HFF-Myc (cell line): ENCODE data around the gene LRP8.
A peak's percentile ranks its signal among the peaks of the same experiment; 100 is the strongest.

Source experiments
- DNase-seq: peaks from one replicate; pipeline ENCODE4 v3.0.0-alpha.2; 2011; ENCODE audit warnings: low read depth; ENCODE audit errors: extremely low read depth
- H3K4me3 ChIP-seq: replicated peaks from 2 replicates; pipeline ENCODE4 v1.5.1; 2011; ENCODE audit warnings: low read depth, mild to moderate bottlenecking, control low read depth, low read length
- TF ChIP-seq, protein P1 (sequence below): IDR thresholded peaks from 2 replicates; pipeline ENCODE4 v1.5.1; 2012; ENCODE audit warnings: mild to moderate bottlenecking, low read depth, low read length, control low read depth; ENCODE audit errors: missing control alignments

Gene LRP8

DNA sequence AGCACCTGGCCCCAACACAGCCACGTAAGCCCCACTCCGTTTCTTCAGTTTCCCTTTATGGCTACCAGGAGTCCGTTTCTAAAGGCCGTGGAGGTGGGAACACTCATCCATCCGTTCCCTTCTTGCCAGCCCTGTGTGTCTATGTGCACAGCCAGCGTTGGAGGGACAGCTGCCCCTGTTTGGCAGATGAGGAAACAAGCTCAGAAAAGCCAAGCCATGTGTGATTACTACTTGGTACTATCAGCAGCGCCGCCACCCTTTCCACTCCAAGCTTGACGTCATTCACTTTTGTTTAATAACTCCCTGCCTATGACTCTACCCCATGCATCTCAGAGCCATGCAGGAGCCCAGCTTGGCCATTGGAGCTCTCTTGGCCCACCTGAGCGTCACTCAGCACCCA, 3.5 kb downstream of the LRP8 start:
- no peak overlapping the region for H3K4me3 ChIP-seq
- no peak for DNase-seq
- TF ChIP-seq, protein P1, sequence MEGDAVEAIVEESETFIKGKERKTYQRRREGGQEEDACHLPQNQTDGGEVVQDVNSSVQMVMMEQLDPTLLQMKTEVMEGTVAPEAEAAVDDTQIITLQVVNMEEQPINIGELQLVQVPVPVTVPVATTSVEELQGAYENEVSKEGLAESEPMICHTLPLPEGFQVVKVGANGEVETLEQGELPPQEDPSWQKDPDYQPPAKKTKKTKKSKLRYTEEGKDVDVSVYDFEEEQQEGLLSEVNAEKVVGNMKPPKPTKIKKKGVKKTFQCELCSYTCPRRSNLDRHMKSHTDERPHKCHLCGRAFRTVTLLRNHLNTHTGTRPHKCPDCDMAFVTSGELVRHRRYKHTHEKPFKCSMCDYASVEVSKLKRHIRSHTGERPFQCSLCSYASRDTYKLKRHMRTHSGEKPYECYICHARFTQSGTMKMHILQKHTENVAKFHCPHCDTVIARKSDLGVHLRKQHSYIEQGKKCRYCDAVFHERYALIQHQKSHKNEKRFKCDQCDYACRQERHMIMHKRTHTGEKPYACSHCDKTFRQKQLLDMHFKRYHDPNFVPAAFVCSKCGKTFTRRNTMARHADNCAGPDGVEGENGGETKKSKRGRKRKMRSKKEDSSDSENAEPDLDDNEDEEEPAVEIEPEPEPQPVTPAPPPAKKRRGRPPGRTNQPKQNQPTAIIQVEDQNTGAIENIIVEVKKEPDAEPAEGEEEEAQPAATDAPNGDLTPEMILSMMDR: no peak

DNA sequence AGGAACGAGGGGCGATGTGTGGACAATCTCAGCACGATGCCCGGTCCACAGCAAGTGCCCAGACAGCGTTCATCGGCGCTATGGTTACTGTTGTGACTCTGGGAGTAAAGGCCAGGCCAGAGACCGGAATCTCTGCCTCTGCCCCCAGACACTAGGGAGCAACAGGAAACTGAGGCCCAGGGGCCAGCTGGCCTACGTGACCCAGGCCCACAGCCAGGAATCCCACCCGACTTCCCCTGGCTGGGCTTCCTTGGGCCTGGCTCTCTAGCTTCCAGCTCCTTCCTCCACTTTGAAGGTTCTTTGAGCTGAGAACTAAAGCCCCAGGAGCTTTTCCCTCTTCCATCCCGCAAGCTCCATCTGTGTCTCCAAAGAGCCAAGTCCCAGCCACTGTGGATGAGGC, 4.6 kb downstream of the LRP8 start:
- TF ChIP-seq, protein P1: no peak
- no peak overlapping the region for H3K4me3 ChIP-seq
- DNase-seq: no peak

DNA sequence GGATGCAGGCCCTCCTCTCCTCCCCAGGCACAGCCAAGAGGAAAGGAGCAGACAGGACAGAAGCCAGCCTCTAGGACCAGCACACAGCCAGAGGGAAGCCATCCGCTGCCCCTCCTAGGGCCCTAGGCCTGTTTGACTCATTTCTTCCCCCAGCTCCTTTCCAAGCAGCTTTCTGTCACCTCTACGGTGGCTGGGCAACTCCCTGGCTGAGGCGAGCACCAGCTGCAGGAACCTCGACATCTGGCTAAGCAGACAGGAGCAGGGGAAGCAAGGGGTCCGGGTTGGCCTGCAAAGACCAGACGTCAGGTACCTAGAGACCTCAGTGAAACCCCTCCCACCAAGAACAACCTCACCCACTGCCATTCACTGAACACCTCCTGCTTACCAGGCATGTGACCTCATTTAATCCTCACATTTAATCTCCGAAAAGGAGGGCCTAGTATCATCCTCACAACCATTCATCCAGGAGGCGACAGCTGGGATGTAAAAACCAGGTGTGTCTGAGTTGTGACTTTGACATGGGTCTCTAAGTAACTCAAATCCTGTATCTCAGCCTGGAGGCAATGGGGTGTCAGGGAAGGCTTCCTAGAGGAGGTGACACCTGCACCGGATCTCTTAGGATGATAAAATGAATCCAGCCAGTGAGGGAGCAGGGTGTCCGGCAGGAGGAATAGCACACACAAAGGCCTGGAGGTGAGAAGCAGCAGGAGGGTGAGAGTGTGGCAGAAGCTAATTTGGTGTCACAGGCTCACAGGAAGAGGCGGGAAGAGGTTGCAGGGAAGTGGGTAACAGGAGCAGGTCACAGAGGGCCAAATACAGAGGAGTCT, 5.9 kb downstream of the LRP8 start:
- H3K4me3 ChIP-seq: no peak overlapping the region
- TF ChIP-seq, protein P1: no peak
- DNase-seq: no peak

DNA sequence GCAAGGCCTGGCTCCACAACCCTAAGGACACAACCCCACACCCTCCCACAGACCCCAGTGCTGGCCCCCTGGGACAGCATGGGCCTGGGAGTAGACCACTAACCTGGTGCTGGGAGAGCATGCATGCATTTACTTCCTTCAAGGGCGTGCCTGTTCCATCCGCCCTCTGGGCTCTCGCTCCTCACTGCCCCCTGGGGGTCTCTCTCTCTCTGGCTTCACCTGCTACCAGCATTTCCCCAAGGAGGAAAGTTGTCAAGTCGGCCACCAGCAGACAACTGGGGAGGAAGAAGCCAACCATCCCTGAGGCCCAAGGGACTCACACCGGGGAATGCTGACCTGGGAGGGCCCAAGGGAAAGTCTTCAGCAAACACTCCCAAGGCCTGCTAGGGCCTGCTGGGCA, 6.5 kb downstream of the LRP8 start:
- DNase-seq: no peak
- H3K4me3 ChIP-seq: no peak overlapping the region
- TF ChIP-seq, protein P1: peak; percentile 48

DNA sequence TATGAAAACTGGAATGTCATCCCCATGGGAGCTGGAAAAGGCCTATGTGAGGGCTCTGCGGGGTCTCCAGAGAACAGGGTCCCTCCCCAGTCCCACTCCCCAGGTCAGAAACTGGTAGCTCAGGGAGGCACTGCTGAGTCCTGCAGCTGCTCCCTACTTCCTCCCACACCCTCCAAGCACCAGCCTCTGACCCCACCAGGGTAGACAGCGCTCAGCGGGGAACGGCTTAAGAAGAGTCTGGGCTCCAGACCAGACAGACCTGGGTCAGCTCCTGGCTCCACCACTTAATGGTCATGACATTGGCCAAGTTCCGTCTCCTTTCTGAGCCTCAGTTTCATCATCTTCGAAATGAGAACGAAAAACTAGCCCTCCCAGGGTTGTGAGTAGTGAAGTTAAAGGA, 7.2 kb downstream of the LRP8 start:
- no peak for DNase-seq
- TF ChIP-seq, protein P1: no peak
- H3K4me3 ChIP-seq: no peak overlapping the region

DNA sequence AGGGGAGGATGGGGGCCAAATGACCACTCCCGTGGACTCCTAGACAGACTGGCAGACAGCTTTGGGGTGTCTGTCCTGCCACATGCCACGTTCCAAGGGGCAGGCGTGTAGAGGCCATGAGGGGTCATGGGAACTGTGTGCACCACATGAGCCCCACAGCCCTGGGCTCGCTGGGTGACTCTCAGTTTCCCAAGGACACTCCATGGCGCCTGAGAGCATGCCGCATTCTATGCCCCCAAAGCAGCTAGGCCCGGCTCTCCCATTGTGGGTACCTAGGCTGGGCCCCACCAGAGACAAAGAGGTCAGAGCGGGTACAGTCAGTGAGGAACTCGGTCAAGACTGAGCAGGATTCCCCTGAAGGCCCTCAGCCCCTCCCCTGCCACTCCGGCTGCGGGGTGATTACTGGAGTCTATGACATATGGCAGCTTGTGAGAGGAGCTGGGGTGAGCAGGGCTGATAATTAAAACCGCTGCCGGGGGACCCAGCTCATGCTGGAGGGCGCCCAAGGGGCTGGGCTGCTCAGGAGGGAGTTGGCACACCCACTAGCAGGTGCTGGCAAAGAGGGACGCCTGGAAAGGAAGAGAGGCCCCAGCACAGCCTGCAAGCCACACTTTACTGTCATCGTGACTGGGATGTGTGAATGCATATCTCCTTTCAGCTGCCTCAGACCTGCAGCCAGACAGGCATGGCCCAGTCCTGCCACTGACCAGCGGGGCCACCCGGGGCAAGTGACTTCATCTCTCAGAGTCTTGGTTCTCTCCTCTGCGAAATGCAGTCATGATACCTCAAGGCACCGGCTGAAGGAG, 8.4 kb downstream of the LRP8 start:
- TF ChIP-seq, protein P1: no peak
- DNase-seq: no peak
- H3K4me3 ChIP-seq: no peak overlapping the region
